OCI-LY7 (cell line): ENCODE results near the gene NRP1.

ENCODE experiments used
- CTCF ChIP-seq: fragments of 200-600 bp; sonication (generic); conservative IDR thresholded peaks from 2 replicates; pipeline ENCODE4 v1.5.1; 2014; ENCODE audit warnings: mild to moderate bottlenecking, antibody characterized with exemption, low read length, moderate library complexity, mixed read lengths
- EZH2phosphoT487 ChIP-seq: fragments of 200-600 bp; sonication (generic); IDR thresholded peaks from 2 replicates; pipeline ENCODE4 v1.6.1; 2018; ENCODE audit warnings: low read depth, borderline replicate concordance, mild to moderate bottlenecking, mixed run types, antibody characterized with exemption, low read length, moderate library complexity, mixed read lengths

GRCh38 chr10:33189363-33189762, 145.1 kb downstream of the NRP1 start:
- no peak for TF ChIP-seq EZH2phosphoT487
- no peak for TF ChIP-seq CTCF
